Sigmoid colon (tissue), 7 donors: ENCODE measurements around the gene FGFR2. TPM values are rescaled to one million over a fixed set of nuclear protein-coding genes. Genes with fewer than 3 reads are reported as not detected.

Experiments
- DNase-seq: peaks from one replicate; pipeline ENCODE4 v3.0.0-alpha.2; 2019
- H3K27ac ChIP-seq, 4 donors: fragments of 200-600 bp; sonication (generic); one replicate each; pipeline ENCODE4 v1.5.1; 2016 to 2019; ENCODE audit warnings: mild to moderate bottlenecking in 1 of 4
- H3K27me3 ChIP-seq, 3 donors: fragments of 200-600 bp; sonication (generic); one replicate each; pipeline ENCODE4 v1.5.1; 2019; ENCODE audit warnings: mild to moderate bottlenecking in 1 of 3
- H3K36me3 ChIP-seq, 4 donors: fragments of 200-600 bp; sonication (generic); one replicate each; pipeline ENCODE4 v1.5.1; 2016 to 2019
- H3K4me1 ChIP-seq, 4 donors: fragments of 200-600 bp; sonication (generic); one replicate each; pipeline ENCODE4 v1.5.1; 2017 to 2019
- H3K4me3 ChIP-seq, 4 donors: fragments of 200-600 bp; sonication (generic); one replicate each; pipeline ENCODE4 v1.5.1; 2017 to 2019; ENCODE audit warnings: mild to moderate bottlenecking in 2 of 4, moderate library complexity in 1 of 4
- H3K9me3 ChIP-seq, 4 donors: fragments of 200-600 bp in 3 of 4; sonication (generic) in 3 of 4; one replicate each; pipeline versions ENCODE4 v1.5.1 to v1.6.1; 2013 to 2019
- EP300 ChIP-seq, 4 donors: sonication (generic); formaldehyde crosslinking; IDR thresholded peaks; one replicate each; pipeline ENCODE4 v1.6.1; 2017; ENCODE audit warnings: antibody characterized with exemption in 4 of 4
- POLR2A ChIP-seq, 2 donors: fragments of 450-650 bp; IDR thresholded peaks; one replicate each; pipeline ENCODE4 v1.6.1; 2016; ENCODE audit warnings: antibody characterized with exemption in 2 of 2, mild to moderate bottlenecking in 2 of 2, moderate library complexity in 2 of 2
- POLR2AphosphoS5 ChIP-seq, 4 donors: sonication (generic); formaldehyde crosslinking; IDR thresholded peaks; one replicate each; pipeline ENCODE4 v1.6.1; 2017; ENCODE audit warnings: antibody characterized with exemption in 4 of 4
- WGBS, 2 donors: extraction: QIAGEN DNeasy Blood & Tissue Kit; methylation state at CpG; one replicate each; pipeline ENCODE4 v1.1.7; 2013; 5-methylcytosine and 5-hydroxymethylcytosine counted together
- intact Hi-C: fragments of 100-400 bp; cut with DNase I; formaldehyde crosslinking; loops from one replicate; pipeline ENCODE4 v1.15.1; 2023
- polyA plus RNA-seq, 3 donors: library from polyadenylated mRNA; stranded (reverse); fragments of 200-250 nt; gene quantifications; one replicate each; pipeline ENCODE4 v1.2.3, GENCODE V29; 2013
- total RNA-seq, 4 donors: library from RNA; depleted of rRNA; stranded (reverse); fragments of >200 nt; gene quantifications; one replicate each; pipeline ENCODE4 v1.1.0, GENCODE V29; 2016
- TF ChIP-seq, protein P1 (sequence below), 4 experiments: fragments of 450-650 bp in 3 of 4; fragments of 200-600 bp in 1 of 4; IDR thresholded peaks; one replicate each; pipeline ENCODE4 v1.5.1; 2016 to 2019; ENCODE audit warnings: antibody characterized with exemption in 4 of 4, mild to moderate bottlenecking in 3 of 4, moderate library complexity in 2 of 4
- donor health status: healthy with polysubstance abuse.
- donor health status: Bipolar disorder and iron deficiency.
- donor health status: healthy.

Gene FGFR2
- total and polyA plus RNA-seq, 7 donors = 5.1 to 143 (median 71.5) TPM

DNA sequence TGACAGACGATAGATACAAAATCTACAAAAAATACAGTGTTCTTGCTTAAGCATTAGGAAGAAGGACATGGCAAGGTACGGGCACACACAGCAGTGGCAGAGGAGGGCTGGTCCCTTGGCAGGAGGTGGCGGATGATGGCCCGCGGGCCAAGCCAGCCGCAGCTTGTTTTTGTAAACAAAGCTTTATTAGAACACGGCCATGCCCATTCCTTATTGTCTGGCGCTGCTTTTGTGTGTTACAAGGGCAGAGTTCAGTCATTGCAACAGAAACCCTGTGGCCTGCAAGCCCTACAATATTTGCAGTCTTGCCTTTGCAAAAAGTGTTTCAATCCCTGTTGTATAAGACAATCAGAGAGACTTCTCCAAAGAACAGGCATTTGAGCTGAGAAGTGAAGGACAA is 30.7 kb downstream of the FGFR2 start:
- Histone ChIP-seq H3K27me3 (no peaks in the 10 kb centered on the region), H3K4me3 (no peak overlapping the region), H3K4me1 (peaks cover 0 to 47% (median 32%) of the 10 kb centered on the region in 4 donors), H3K27ac (peak overlapping the region in 2 of 4 donors; percentile 8 to 9), H3K36me3 (peaks cover 0 to 13% (median 0%) of the 10 kb centered on the region in 4 donors), H3K9me3 (no peaks in the 10 kb centered on the region)
- DNase-seq = no peak
- TF ChIP-seq POLR2A (IDR thresholded peaks at IDR 0.05) = no peak
- no peak for TF ChIP-seq POLR2AphosphoS5 (IDR thresholded peaks at IDR 0.05)
- TF ChIP-seq EP300 (IDR thresholded peaks at IDR 0.05) = no peak
- TF ChIP-seq, protein P1, sequence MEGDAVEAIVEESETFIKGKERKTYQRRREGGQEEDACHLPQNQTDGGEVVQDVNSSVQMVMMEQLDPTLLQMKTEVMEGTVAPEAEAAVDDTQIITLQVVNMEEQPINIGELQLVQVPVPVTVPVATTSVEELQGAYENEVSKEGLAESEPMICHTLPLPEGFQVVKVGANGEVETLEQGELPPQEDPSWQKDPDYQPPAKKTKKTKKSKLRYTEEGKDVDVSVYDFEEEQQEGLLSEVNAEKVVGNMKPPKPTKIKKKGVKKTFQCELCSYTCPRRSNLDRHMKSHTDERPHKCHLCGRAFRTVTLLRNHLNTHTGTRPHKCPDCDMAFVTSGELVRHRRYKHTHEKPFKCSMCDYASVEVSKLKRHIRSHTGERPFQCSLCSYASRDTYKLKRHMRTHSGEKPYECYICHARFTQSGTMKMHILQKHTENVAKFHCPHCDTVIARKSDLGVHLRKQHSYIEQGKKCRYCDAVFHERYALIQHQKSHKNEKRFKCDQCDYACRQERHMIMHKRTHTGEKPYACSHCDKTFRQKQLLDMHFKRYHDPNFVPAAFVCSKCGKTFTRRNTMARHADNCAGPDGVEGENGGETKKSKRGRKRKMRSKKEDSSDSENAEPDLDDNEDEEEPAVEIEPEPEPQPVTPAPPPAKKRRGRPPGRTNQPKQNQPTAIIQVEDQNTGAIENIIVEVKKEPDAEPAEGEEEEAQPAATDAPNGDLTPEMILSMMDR (IDR thresholded peaks at IDR 0.05) = no peak
- WGBS, 2 donors = 35 to 72% methylated on average over 8 of the region's 8 CpGs
- intact Hi-C loops = no loop called here

DNA sequence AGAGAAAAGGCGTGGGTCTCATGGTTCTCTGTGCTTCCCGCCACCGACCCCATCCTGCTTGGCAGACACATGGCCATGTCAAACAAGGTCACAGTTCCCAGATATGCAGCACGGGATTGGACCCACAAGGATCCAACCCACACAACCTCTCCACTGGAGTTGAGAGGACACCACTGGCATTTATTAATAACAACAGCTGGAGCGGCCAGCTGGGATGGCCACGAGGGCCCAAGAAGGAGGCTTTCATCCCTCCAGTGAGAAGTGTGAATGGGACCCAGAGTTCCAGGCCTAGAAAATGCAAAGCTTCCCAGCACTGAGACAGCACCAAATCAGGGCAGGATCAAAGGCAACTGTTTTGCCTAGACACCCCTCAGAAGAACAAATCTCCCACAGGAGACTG is 31.5 kb downstream of the FGFR2 start:
- Histone ChIP-seq H3K4me3 (no peak overlapping the region), H3K4me1 (peaks cover 0 to 40% (median 26%) of the 10 kb centered on the region in 4 donors), H3K36me3 (peaks cover 0 to 13% (median 0%) of the 10 kb centered on the region in 4 donors), H3K27ac (peak overlapping the region in 1 of 4 donors; percentile 8), H3K27me3 (no peaks in the 10 kb centered on the region), H3K9me3 (no peaks in the 10 kb centered on the region)
- TF ChIP-seq EP300 (IDR thresholded peaks at IDR 0.05) (no peak), POLR2A (IDR thresholded peaks at IDR 0.05) (no peak), POLR2AphosphoS5 (IDR thresholded peaks at IDR 0.05) (no peak)
- TF ChIP-seq, protein P1 (IDR thresholded peaks at IDR 0.05) = no peak
- intact Hi-C loops = no loop called here
- DNase-seq = no peak
- 89 to 92% methylated on average over 6 of the region's 6 CpGs for WGBS, 2 donors

DNA sequence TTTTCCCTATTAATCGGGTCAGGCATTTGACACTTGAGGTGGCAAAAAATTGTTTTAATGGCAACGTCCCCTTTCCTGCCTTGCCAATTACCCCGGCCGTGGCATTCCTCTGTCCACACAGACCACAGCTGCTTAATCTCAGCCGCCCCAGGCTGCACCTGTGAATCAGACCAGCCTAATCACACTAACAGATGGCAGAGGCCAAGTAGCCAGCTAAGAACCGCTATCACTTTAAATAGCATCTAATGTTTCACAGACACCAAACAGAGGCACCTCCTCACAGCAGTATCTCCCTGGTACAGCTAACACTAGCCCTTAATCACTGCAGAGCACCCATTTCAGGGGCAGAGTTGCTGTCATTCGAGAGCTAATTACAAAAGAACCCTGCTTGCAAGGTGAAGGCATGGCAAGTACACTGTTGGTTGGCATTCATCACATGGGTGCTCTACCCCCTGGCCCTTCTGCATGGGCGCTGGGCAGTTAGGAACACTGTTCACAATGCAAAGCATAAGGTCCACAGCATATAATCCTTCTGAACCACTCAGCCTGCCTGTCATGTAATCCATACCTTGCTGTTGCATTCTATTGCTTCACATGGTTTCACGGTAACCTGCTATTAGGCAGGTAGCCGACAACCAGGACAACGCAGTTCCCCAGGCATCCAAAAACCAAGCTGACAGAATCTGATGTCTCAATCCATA is 38.8 kb downstream of the FGFR2 start:
- Histone ChIP-seq H3K4me3 (no peak overlapping the region), H3K27ac (peak overlapping the region in 2 of 4 donors; percentile 38 to 43), H3K4me1 (peaks cover 0 to 22% (median 20%) of the 10 kb centered on the region in 4 donors), H3K27me3 (no peaks in the 10 kb centered on the region), H3K9me3 (no peaks in the 10 kb centered on the region), H3K36me3 (peaks cover 0 to 13% (median 0%) of the 10 kb centered on the region in 4 donors)
- TF ChIP-seq POLR2A (IDR thresholded peaks at IDR 0.05) (no peak), POLR2AphosphoS5 (IDR thresholded peaks at IDR 0.05) (peak in 1 of 4 donors; percentile 20)
- WGBS, 2 donors = 84 to 86% methylated on average over 11 of the region's 11 CpGs
- DNase-seq = no peak
- intact Hi-C loops = no loop called here

DNA sequence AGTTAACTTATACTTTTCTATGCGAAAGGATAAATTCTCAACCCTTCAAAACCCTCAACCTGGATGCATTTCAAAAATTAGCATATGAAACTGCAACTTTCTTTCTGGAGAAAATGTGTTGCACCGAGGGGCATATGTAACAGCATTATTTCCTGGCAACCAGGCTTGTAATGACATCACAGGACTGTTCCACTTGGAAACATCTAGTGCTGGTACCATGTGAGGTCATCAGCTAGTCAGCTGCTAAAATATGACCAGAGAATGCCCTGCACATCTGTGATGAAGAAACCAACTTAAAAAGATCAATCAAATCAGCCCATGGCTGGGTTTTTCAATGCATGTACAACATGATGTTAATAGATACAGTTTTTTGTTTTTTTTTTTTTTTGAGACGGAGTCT is 40.0 kb downstream of the FGFR2 start:
- no peak for DNase-seq
- peaks cover 0 to 1% (median 0%) of the 10 kb centered on the region in 4 donors for H3K36me3 ChIP-seq
- H3K27me3 ChIP-seq = no peaks in the 10 kb centered on the region
- H3K4me3 ChIP-seq = no peak overlapping the region
- TF ChIP-seq, protein P1 (IDR thresholded peaks at IDR 0.05) = no peak
- TF ChIP-seq POLR2AphosphoS5 (IDR thresholded peaks at IDR 0.05) = no peak
- H3K27ac ChIP-seq = no peak overlapping the region
- no peaks in the 10 kb centered on the region for H3K9me3 ChIP-seq
- peaks cover 0 to 32% (median 29%) of the 10 kb centered on the region in 4 donors for H3K4me1 ChIP-seq
- WGBS, 2 donors = 86 to 87% methylated on average over 3 of the region's 3 CpGs
- intact Hi-C loops = no loop called here

DNA sequence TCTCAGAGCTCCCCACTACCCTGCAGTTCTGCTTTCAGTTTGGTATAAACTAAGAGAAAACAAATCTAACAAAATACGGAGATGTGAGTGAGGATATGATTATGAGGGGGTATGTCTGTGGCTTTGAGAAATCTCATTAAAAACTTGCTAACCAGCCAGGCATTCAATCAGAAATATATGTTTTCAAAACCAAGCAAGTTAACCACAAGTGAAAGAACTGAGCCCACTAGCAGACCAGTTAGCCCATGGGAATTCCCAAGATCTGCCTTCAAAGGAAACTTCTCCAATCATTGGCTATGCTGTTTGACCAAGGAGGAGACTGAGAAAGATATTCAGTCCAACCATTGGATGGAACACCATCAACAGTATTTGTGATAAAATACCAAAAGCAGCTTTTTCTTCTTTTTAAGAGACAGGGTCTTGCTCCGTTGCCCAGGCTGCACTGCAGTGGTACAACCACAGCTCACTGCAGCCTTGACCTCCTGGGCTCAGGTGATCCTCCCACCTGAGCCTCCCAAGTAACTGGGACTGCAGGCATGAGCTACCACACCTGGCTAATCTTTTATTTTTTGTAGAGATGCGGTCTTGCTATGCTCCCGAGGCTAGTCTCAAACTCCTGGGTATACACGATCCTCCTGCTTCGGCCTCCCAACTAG is 41.2 kb downstream of the FGFR2 start:
- H3K4me3 ChIP-seq = no peak overlapping the region
- intact Hi-C loops = no loop called here
- no peaks in the 10 kb centered on the region for H3K27me3 ChIP-seq
- 87 to 90% methylated on average over 6 of the region's 6 CpGs for WGBS, 2 donors
- no peak for DNase-seq
- H3K36me3 ChIP-seq = no peaks in the 10 kb centered on the region
- TF ChIP-seq EP300 (IDR thresholded peaks at IDR 0.05) (no peak), POLR2AphosphoS5 (IDR thresholded peaks at IDR 0.05) (no peak)
- TF ChIP-seq, protein P1 (IDR thresholded peaks at IDR 0.05) = no peak
- H3K9me3 ChIP-seq = no peaks in the 10 kb centered on the region
- H3K27ac ChIP-seq = no peak overlapping the region
- H3K4me1 ChIP-seq = peaks cover 0 to 34% (median 30%) of the 10 kb centered on the region in 4 donors
